NOMO-1 treated with DMSO at 0.1 percent for 48 hours (cell line): Measurements from ENCODE around the gene LRRIQ1.

ENCODE experiments used
- DNase-seq: peaks from one replicate; lab custom pipeline; 2025; ENCODE audit not compliant: unreplicated experiment; lab: John Stamatoyannopoulos, UW

Gene LRRIQ1

DNA sequence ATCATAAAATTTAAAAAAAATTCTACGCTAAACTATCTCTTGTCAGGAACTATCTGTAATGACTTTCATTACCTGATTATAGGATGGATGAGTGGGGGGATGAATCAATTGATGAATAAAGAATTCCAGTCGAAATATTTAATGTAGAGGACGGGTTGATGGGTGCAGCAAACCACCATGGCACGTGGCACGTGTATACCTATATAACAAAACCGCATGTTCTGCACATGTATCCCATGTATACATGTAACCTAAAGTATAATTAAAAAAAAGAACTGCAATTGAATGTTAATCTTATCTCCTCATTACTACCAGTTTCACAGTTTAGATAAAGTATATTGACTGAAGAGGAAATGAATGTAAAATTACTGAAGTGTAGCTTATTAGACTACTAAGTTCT, 23.4 kb downstream of the LRRIQ1 start:
- no peak for DNase-seq

DNA sequence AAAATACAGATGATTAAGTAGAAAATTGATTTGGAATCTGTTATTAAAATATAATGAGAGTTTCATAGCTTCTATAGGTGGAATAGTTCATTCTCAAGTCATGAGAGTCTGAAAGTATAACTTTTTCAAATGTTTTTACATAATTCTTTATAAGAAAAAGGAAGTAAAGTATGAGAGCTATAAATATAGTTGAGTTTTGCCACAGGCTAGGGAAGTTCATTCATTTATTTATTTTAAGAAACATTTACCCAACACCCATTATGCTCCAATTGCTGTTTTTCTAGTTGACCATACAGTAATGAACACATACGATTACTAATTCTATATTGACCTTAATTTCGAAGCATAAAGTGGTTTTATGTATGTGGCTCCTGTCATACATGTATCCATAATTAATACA, 24.8 kb downstream of the LRRIQ1 start:
- peak; percentile 75 for DNase-seq

DNA sequence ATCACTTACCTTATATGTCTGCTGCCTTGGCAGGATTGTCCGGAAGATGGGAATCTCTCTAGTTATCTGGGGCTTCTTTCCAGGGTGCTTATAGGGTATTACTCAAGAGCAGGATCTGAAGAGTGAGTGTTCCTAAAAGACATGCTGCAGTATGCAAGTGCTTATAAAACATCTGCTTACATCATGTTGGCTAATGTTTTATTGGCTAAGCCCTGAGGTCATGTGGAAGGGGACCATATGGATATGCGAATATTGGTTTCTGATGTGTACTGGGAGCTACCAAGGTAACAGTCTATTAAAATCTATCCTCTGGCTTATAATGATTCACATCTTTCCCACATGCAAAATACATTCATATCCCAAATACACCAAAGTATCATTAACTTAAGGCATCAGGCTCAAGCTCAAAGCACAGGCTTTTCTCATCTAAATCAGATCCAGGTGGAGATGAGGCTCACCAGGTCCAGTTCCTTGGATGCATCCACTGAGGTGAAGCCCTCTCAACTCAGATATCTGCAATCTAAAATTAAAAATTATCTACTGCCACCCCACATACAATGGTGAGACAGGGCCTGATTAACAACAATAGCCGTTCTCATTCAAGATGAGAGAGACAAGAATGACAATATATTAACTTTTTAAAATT, 29.8 kb downstream of the LRRIQ1 start:
- no peak for DNase-seq

DNA sequence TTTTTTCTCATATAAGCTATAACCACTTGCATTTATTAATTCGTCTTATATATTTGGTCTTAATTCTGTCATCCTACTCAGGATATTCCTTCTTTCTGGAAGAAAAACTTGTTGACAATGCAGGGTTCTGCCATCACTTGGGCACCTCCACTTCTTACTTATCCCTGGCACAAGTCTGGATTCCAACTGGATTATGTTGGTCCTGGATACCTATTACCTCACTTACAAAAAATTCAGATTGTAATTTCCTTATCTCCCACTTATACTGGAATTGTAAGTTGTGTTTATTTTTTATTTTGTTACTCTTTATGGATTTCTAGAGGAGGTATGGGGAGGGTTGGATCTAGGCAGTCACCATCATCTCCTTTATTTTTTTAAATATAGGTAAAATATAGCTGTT, 36.7 kb downstream of the LRRIQ1 start:
- no peak for DNase-seq

DNA sequence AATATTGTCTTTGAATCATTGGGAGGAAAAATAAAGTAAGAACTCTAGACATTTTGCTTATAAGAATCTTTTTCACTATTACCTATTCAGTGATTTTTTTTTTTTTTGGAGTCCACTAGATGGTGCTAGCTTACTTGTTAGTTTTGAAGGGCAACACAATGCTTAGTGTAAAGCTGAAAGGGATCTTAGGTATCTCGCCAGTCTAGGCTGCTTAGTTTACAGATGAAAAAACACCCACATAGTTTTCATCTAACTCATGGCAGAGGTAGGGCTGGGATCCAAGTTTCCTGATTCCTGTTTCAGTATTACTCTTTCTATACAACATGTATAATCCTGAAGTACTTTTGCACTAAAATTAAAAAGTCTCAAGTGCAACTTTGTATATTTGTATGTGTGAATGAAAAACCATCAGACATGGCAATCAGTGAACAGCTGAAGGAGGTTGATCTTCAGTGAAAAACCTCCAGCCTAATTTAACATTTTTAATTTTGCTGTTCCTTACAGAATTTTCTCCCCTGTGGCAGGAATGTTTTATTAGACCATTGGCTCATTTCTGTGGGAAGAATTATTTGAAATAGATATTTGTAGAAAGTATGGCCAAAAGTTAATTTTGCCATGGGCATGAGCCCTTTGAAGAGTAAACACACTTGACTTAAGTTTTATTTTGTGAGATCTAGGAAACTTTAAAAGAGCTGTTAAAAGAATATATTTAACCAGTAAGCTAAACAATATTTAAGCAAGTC, 40.7 kb downstream of the LRRIQ1 start:
- peak; percentile 37 for DNase-seq

DNA sequence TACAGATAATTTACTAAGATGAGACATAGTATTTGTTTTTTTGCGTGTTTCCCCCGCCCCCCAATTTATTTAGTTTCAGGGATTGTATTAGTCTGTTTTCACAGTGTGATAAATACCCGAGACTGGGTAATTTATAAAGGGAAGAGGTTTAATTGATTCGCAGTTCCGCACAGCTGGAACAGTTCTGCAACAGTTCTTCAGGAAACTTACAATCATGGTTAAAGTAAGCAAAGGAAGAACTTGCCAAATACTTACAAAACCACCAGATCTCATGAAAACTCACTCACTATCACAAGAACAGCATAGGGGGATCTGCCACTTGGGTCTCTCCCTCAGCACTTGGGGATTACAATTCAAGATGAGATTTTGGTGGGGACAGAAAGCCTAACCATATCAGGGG, 48.9 kb downstream of the LRRIQ1 start:
- no peak for DNase-seq

DNA sequence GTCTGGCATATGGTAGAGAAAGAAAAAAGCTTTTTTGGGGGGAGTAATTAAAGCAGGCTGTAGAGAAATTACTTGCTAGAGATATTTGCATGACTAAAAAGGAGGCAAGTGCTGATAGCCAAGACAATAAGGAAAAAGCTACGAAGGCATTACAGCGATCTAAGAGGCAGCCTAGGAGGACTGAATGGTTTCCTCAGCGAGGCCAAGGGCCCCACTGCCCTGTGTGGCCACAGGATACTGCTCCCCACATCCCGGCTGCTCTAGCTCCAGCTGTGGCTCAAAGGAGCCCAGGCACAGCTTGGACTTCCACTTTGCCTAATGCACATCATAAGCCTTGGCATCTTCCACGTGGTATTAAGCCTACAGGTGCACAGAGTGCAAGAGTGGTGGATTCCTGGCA, 53.6 kb downstream of the LRRIQ1 start:
- DNase-seq: no peak

DNA sequence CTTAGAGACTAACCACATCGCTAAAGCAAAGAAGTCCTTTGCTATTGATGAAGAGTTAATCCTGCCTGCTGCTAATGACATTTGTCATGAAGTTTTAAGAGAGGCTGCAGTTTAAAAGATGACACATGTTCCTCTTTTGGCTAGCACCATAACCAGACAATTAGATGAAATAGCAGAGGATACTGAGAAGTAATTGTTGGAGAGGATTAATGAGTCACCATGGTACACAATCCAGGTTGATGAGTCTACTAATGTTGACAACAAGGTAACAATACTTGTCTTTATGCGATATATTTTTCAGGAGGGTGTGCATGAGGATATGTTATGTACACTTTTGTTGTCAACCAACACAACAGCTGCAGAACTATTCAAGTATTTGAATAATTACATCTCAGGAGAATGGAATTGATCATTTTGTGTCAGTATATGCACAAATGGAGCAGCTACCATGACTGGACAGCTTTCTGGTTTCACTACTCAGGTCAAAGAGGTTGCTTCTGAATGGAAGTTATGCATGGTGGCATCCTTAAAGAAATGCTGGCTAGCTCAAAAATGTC, 56.7 kb downstream of the LRRIQ1 start:
- DNase-seq: no peak

DNA sequence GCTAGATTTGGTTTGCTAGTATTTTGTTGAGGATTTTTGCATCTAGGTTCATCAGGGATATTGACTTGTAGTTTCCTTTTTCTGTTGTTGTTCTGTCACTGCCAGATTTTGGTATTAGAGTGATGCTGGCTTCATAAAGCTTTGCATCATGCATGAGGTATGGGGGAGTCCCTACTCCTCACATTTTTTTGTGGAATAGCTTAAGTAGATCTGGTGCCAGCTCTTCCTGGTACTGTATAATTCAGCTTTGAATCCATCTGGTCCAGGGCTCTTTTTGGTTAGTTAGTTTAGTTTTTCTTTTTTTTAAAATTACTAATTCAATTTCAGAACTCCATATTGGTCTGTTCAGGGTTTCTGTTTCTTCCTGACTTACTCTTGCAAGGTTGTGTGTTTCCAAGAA, 59.4 kb downstream of the LRRIQ1 start:
- no peak for DNase-seq

DNA sequence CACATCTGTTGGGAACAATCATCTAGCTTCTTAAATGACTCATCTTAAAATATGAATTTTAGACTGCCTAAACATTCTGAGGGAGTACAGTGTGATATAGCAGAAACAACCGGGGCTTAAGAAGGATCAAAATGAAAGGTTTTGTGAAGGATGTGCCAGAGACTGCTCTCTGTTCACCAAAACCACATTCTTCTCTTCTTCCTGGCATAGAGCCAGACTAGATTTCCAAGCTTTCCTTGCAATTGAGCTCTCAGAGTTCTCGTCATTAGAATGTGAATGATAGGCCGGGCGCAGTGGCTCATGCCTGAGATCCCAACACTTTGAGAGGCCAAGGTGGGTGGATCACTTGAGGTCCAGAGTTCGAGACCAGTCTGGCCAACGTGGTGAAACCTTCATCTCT, 94.5 kb downstream of the LRRIQ1 start:
- no peak for DNase-seq

DNA sequence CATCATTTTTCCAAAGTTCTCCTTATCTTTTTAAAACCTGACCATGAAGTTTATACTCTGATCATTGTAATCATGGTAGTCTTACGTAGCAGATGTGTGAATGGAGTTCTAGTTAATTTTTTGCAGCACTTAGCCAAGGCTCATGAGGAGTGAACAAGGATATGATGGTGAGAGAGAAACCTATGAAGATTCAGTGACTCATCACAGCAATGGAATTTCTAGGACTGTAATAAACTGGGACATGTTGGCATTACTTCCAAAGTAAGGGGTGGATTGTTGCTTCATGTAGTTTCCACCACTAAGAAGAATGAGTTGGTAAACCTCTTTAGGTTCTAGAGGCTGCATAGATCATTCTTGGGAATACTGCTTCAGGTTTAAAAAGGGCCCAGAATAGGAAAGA, 102.7 kb downstream of the LRRIQ1 start:
- no peak for DNase-seq

DNA sequence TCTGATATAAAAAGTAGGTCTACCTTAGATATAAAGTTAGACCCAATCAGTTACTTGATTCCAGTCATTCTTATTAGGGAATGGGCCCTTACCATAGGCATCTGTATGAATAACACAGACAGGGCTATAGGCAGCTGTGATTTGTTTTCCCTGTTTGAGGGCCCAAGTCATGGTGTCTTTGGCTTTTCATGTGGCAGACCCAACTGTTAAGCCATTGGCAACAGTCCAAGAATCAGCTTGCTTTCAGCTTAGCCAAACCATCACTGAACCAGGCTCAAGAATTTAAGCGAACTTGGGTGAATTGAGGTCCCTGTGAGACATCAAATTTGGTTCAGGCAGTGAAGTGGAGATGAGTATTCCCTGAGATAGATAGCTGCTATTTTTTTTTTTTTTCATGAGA, 111.2 kb downstream of the LRRIQ1 start:
- DNase-seq: no peak

DNA sequence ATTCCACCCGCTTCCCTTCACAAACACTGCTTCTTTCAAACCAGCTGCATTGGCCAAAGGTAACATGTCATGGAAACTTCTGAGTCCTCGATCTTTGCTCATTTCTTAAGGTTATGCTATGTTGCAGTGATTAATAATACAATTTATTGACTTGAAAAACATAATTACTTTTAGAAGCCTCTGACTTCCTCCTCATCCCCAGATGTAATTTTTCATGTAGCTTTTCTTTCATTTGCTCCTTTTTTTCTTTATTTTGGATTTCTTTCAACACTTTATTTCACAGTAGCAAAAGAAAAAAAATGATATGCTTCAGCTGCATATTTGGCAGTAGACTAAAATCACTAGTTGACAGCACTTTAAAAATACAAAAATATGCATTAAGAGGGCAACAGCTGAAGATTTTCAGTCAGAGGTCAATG, 116.2 kb downstream of the LRRIQ1 start:
- DNase-seq: no peak

DNA sequence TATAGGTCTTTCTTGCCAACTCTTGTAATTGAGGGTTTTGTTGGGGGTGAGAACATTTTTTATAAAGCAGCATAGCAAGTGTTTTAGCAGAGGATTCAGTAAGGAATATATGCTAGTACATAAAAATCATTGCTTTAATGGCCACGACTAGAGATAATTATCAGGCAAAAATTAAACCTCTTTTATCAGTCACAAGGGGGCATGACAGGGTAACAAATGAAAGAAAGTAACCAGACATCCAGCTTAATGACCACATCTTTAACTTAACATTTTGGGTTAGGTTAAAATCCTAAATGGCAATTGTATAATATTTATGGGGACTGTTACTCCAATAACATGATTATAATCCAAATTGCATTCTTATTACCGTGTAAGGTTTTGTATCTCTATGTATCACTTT, 119.6 kb downstream of the LRRIQ1 start:
- no peak for DNase-seq

DNA sequence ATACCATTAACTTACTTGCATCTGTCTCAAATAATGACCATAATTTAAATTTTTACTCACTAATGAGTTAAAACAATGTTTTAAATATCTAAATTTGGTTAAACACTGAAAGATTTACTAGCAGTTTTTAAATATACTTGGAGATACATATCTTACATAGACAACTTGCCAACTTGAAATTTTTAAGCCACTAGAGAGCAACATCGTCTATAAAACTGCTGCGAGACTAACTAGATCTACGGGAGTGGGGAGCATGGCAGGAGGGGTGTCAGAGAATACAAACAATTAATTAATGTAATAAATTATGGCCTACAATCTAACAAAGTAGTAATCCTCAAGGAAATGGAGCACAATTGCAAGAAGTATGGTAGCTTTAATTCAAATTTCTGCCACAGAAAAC, 120.4 kb downstream of the LRRIQ1 start:
- DNase-seq: no peak

DNA sequence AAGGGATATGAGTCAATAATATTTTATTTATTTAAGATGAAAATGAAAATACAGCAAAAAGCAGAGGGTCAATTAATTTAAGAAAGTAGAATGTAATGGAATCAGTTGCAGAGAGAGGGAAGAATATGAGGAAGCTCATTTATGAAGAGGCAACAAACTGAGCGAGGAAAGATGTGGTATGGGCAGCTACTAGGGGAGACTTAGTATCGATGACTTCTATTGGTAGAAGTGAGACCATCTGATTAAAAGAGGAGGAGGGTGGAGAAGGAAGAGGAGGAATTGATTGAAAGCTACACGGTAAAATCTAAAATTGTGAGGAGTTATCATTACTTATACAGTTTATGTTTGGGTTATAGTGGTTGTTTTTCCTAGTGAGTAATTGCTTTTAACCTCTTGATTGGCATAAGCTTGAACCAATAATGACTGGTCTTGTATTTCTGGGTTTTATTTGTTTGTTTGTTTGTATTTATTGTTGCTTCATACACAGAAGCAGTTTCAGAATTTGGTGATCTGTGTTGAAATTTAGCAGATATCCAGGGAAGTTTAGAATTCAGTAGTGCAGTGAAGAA, 121.0 kb downstream of the LRRIQ1 start:
- DNase-seq: no peak

DNA sequence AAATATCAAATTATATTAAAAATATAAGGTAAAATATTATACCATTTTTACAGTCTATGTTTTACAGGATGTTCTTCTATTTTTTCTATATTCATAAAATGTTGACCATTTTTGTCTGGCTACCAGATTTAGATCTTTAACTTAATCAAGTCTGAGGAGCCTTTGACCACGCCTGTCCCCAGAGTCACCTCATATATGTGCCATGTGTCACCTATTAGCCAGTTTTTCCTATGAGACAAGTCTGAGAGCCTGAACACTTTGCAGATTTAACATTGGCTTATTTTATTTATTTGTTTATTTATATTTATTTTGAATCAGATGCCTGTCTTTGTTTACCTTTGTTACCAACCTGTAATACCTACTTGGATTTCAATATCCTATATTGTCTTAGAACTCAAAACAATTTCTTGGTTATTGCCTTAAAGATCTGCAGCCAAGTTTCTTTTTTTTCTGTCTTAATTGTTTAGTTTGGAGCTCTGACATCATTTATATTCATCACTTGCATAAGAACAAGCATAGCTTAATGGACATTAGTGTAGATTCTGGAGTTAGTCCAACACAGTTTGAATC, 127.7 kb downstream of the LRRIQ1 start:
- DNase-seq: no peak

DNA sequence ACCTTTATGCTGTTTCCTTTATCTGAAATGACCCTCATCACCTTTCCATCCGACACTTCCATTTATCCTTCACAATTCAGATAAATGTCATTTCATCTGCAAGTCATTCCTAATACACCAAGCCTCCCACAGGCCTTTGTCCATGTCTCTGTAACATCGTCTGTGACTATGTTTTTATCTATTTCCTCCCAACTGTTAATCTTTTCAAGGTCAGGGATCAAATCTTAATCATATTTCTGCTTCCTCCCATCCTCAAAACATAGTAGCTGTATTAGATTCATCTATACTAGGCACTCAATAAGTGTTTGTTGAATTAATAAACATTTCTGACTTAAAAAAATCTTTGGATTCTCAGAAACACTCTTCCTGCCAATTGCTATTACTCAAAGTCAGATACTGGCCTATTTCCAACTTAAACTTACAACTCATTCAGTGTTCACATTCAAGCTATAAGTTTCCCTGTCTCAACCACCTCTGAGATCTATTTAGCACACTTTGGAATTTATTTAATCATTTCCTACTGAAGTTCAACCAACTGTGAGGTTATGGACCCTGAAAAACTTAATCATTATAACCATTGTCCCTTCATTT, 143.6 kb downstream of the LRRIQ1 start:
- DNase-seq: no peak

DNA sequence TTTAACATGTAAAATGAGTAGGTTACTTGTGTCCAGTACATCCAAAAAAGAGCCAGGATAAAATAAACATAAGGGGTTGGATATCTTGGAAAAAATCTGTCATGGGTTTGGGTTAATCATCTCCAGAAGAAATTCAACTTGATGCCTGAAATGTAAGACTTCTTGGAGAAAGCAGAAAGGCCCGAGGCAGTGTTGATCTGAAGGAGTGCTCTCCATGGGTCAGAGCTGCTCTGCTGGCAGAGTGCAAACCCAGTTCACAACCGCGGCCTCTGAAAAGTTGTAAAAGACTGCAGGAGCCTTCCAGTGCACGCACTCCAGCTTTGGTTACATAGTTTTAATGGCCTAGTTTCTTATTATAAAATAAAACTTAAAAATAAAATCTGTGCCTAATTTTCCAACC, 146.5 kb downstream of the LRRIQ1 start:
- no peak for DNase-seq

DNA sequence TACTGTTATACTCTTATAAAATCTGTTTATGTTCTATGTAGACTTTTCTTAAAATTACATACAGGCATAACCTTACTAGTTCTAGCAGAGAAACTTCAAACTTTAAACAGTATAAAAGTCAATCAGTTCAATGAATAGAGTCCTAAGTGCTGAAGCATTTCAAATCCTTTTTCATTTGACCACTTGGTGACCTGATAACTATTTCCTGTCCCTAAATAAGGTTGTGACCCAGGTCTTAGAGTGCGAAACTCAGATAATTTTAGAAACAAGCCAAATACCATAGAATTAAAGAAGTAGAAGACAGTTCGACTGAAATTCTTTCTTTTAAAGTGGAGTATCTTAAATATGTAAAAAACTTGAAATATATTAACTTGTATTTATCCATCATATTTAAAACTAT, 147.7 kb downstream of the LRRIQ1 start:
- no peak for DNase-seq

DNA sequence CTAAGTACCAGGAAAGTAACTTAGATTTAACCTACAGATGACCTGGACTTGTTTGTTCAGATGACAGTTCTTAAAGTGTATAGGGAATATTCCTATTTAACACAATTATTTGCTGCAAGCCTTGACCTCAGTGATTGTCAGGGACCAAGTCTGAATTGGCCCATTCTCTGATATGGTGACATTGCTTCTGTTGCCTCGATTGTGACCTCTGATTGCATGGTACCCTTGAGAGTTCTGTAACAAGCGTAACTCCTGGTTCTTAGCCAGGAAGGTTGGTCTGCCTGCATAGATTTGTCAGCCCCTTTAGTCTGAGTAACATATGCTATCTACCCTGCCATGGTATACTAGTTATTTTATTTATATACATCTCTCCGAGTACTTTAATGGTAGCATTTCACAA, 150.1 kb downstream of the LRRIQ1 start:
- DNase-seq: no peak

DNA sequence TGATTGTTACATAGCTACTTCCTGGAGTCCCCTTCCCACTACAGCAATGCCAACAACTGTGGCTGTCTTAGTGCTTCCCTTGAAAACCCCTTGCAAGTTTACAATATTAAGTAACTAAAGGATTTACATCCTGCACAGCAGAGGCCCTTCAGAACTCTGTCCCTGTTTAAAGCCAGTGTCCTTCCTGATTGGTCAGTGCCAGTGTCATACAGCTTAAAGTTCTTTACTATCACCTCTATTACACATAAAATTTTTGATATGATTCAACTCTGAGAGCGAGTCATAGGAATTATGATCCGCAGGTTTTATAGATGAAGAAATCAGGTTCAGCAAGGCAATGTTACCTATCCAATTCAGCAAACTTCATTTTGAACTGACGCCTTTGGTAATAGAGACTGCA, 152.5 kb downstream of the LRRIQ1 start:
- DNase-seq: no peak
